HCT116 (cell line): ENCODE data around the gene MAP7D1. TPM values are rescaled to one million over a fixed set of nuclear protein-coding genes. Genes with fewer than 3 reads are reported as not detected.

ENCODE experiments used
- ATAC-seq: fragments of 200-7000 bp; cut with Tn5 transposase; 2 replicates; pipeline ENCODE4 v1.9.1; 2020; ENCODE audit warnings: mild to moderate bottlenecking, moderate library complexity
- BruUV-seq: library from RNA; stranded (reverse); fragments of 400-500 nt; replicated peaks from 2 replicates; lab custom pipeline; 2021; lab: Mats Ljungman, UMichigan
- CTCF ChIA-PET: fragments of 300-600 bp; sonication (Branson Sonifier 250); formaldehyde crosslinking; loops from one replicate; lab custom pipeline; 2021; ENCODE audit warnings: antibody characterized with exemption; lab: Charles Lee
- POLR2A ChIA-PET: fragments of 300-600, 350-600 bp; sonication (Branson Sonifier 250); formaldehyde crosslinking; loops from one replicate; lab custom pipeline; 2021; ENCODE audit warnings: antibody characterized with exemption; lab: Charles Lee
- RAD21 ChIA-PET, 2 experiments: fragments of 300-600 bp; sonication (Branson Sonifier 250); formaldehyde crosslinking; loops; one replicate each; lab custom pipeline; 2023; ENCODE audit warnings: low total read pairs in 2 of 2; ENCODE audit not compliant: uncharacterized antibody in 2 of 2, unreplicated experiment in 2 of 2, low non-redundant PET in 1 of 2; lab: Charles Lee
- DNase-seq: peaks from one replicate; pipeline ENCODE4 v3.0.0-alpha.2; 2010; ENCODE audit warnings: low read depth, low spot score
- H2AFZ ChIP-seq: fragments of 200-600 bp; shearing (Covaris generic), sonication (generic); 2 replicates; pipeline ENCODE4 v1.6.1; 2017; ENCODE audit warnings: low read depth, mixed run types, mixed read lengths, antibody characterized with exemption, low read length; ENCODE audit not compliant: poor library complexity, severe bottlenecking
- H3K27ac ChIP-seq: 2 replicates; pipeline ENCODE4 v1.5.1; 2012; ENCODE audit warnings: low read depth, low read length
- H3K27me3 ChIP-seq: fragments of 200-600 bp; sonication (generic); 2 replicates; pipeline ENCODE4 v1.6.1; 2016; ENCODE audit warnings: mixed run types, low read length, mixed read lengths; ENCODE audit not compliant: insufficient read depth
- H3K36me3 ChIP-seq, 2 experiments: fragments of 200-500 bp in 1 of 2; fragments of 200-600 bp in 1 of 2; sonication (Bioruptor generic) in 1 of 2; sonication (generic) in 1 of 2; 2 replicates each; pipeline versions ENCODE4 v1.5.1 to v1.6.1; 2014 to 2016; ENCODE audit warnings: low read length in 2 of 2, inconsistent platforms in 1 of 2, mixed read lengths in 1 of 2, mixed run types in 1 of 2; ENCODE audit not compliant: insufficient read depth in 2 of 2, control insufficient read depth in 1 of 2
- H3K4me1 ChIP-seq, 2 experiments: fragments of 200-600 bp in 1 of 2; sonication (generic) in 1 of 2; 2 replicates each; pipeline versions ENCODE4 v1.5.1 to v1.6.1; 2012 to 2017; ENCODE audit warnings: low read length in 2 of 2, inconsistent platforms in 1 of 2, mild to moderate bottlenecking in 1 of 2, mixed read lengths in 1 of 2, mixed run types in 1 of 2, moderate library complexity in 1 of 2; ENCODE audit not compliant: insufficient read depth in 2 of 2, control insufficient read depth in 1 of 2
- H3K4me2 ChIP-seq: fragments of 200-600 bp; sonication (generic); 2 replicates; pipeline ENCODE4 v1.6.1; 2017; ENCODE audit warnings: mixed run types, low read length, mixed read lengths
- H3K4me3 ChIP-seq, 2 experiments: fragments of 200-600 bp in 1 of 2; sonication (generic) in 1 of 2; replicated peaks in 1 of 2; 2 replicates each; pipeline ENCODE4 v1.5.1; 2011 to 2016; ENCODE audit warnings: low read length in 2 of 2, control low read depth in 1 of 2, low read depth in 1 of 2, mild to moderate bottlenecking in 1 of 2, mixed read lengths in 1 of 2, mixed run types in 1 of 2
- H3K79me2 ChIP-seq: fragments of 200-600 bp; sonication (generic); 2 replicates; pipeline ENCODE4 v1.6.1; 2017; ENCODE audit warnings: mild to moderate bottlenecking, mixed run types, low read length, moderate library complexity, mixed read lengths; ENCODE audit not compliant: insufficient read depth
- H3K9ac ChIP-seq: fragments of 200-600 bp; sonication (generic); 2 replicates; pipeline ENCODE4 v1.6.1; 2016; ENCODE audit warnings: low read length, mixed read lengths
- H3K9me2 ChIP-seq: fragments of 200-600 bp; sonication (generic), shearing (Covaris generic); 2 replicates; pipeline ENCODE4 v1.6.1; 2017; ENCODE audit warnings: mixed run types, mild to moderate bottlenecking, moderate library complexity; ENCODE audit not compliant: insufficient read depth
- H3K9me3 ChIP-seq, 2 experiments: fragments of 200-500 bp in 1 of 2; fragments of 200-600 bp in 1 of 2; sonication (Bioruptor generic) in 1 of 2; sonication (generic) in 1 of 2; 2 replicates each; pipeline ENCODE4 v1.6.1; 2014 to 2017; ENCODE audit warnings: low read length in 2 of 2, mixed read lengths in 2 of 2, inconsistent platforms in 1 of 2, low read depth in 1 of 2, mild to moderate bottlenecking in 1 of 2, mixed run types in 1 of 2, moderate library complexity in 1 of 2; ENCODE audit not compliant: control insufficient read depth in 1 of 2, insufficient read depth in 1 of 2
- H4K20me1 ChIP-seq: fragments of 200-600 bp; sonication (generic), shearing (Covaris generic); 2 replicates; pipeline ENCODE4 v1.6.1; 2017; ENCODE audit warnings: mixed run types, mild to moderate bottlenecking, moderate library complexity; ENCODE audit not compliant: insufficient read depth
- CBX3 ChIP-seq: IDR thresholded peaks from 2 replicates; pipeline ENCODE4 v1.6.1; 2012; ENCODE audit warnings: low read depth
- POLR2AphosphoS5 ChIP-seq: IDR thresholded peaks from 2 replicates; pipeline ENCODE4 v1.6.1; 2011; ENCODE audit warnings: mild to moderate bottlenecking, low read depth, low read length, moderate library complexity
- SRF ChIP-seq: IDR thresholded peaks from 2 replicates; pipeline ENCODE4 v1.6.1; 2012; ENCODE audit warnings: low read depth
- intact Hi-C: fragments of 100-400 bp; cut with micrococcal nuclease; formaldehyde crosslinking; loops from 2 replicates; pipeline ENCODE4 v1.10.0; 2022
- total RNA-seq: library from RNA; stranded (reverse); gene quantifications from one replicate; pipeline ENCODE4 v1.2.1, GENCODE V29; 2021; ENCODE audit not compliant: unreplicated experiment

Gene MAP7D1
- total RNA-seq, 1 experiment from 2014 or later, result 71.8 TPM

GRCh38 chr1:36135330-36135667 lies 20.7 kb upstream of the MAP7D1 start:
- Histone ChIP-seq H3K9ac (no peak overlapping the region), H3K79me2 (peaks cover 10% of the 10 kb centered on the region), H3K27me3 (no peaks in the 10 kb centered on the region), H2AFZ (no peak overlapping the region), H3K4me3 (no peak overlapping the region), H3K27ac (no peak overlapping the region), H3K9me3 (no peaks in the 10 kb centered on the region), H4K20me1 (no peaks in the 10 kb centered on the region), H3K4me1 (peaks cover 0 to 19% of the 10 kb centered on the region in 2 experiments; a peak in 2 of 4 replicates), H3K9me2 (no peaks in the 10 kb centered on the region), H3K4me2 (no peak overlapping the region), H3K36me3 (peaks cover 2 to 22% of the 10 kb centered on the region in 2 experiments; a peak in 1 of 4 replicates)
- DNase-seq (no peak), ATAC-seq (no peak)
- CTCF ChIA-PET, result interaction anchor here (0.7 to 4.3 kb wide), 15 partner anchors 9 to 165 kb away, joined by 3 to 31 read pairs (median 6); partner anchors contain the start of gene TRAPPC3
- intact Hi-C loops, result no loop called here
- RAD21 ChIA-PET, result interaction anchor here (0.5 to 1.5 kb wide), 4 partner anchors 14 to 89 kb away, joined by 3 to 16 read pairs (median 4); partner anchors contain the start of genes THRAP3 (in 1 of the 2) and TRAPPC3 (in 1 of the 2)
- no TSS peak for BruUV-seq
- POLR2A ChIA-PET, result interaction anchor here (1.4 to 2.3 kb wide), 2 partner anchors 9 to 14 kb away, joined by 3 to 11 read pairs; partner anchors contain the start of gene TRAPPC3
- TF ChIP-seq SRF (no peak), POLR2AphosphoS5 (0 out of 2 replicates have a peak, but pooled peaks have one; percentile 22)

GRCh38 chr1:36135796-36136195 lies 20.2 kb upstream of the MAP7D1 start:
- POLR2A ChIA-PET, result interaction anchor here (1.4 kb wide), 1 partner anchor 9 kb away, joined by 3 read pairs; no protein-coding TSS in a partner anchor
- H3K4me2 ChIP-seq, result no peak overlapping the region
- intact Hi-C loops, result no loop called here

More at GRCh38 chr1:36135796-36136195, 20.2 kb upstream of the MAP7D1 start:
- H3K4me3 ChIP-seq, result no peak overlapping the region
- peaks cover 0 to 24% of the 10 kb centered on the region in 2 experiments; a peak in 3 of 4 replicates for H3K4me1 ChIP-seq
- no peaks in the 10 kb centered on the region for H3K27me3 ChIP-seq
- CTCF ChIA-PET, result interaction anchor here (2.0 to 4.3 kb wide), 2 partner anchors 35 to 40 kb away, joined by 17 to 31 read pairs; no protein-coding TSS in a partner anchor
- no peak overlapping the region for H3K9ac ChIP-seq
- 0 out of 2 replicates have a peak, but pooled peaks have one; percentile 5 for TF ChIP-seq POLR2AphosphoS5
- TF ChIP-seq CBX3, result no peak
- H3K9me2 ChIP-seq, result no peaks in the 10 kb centered on the region
- H3K79me2 ChIP-seq, result peaks cover 13% of the 10 kb centered on the region
- no peaks in the 10 kb centered on the region for H3K9me3 ChIP-seq
- peaks cover 2 to 22% of the 10 kb centered on the region in 2 experiments; a peak in 1 of 4 replicates for H3K36me3 ChIP-seq
- BruUV-seq, result no TSS peak
- RAD21 ChIA-PET, result interaction anchor here in 1 of 2 experiments (1.4 kb wide), 1 partner anchor 88 kb away, joined by 4 read pairs; the partner anchor contains the start of gene THRAP3
- H2AFZ ChIP-seq, result no peak overlapping the region
- no peak for ATAC-seq
- no peak for DNase-seq
- H3K27ac ChIP-seq, result no peak overlapping the region
- H4K20me1 ChIP-seq, result no peaks in the 10 kb centered on the region
